K562 (cell line): Measurements from ENCODE around the gene OR52E5. TPM values are rescaled to one million over a fixed set of nuclear protein-coding genes. Genes with fewer than 3 reads are reported as not detected.

ENCODE experiments used
- ATAC-seq: fragments of 200-7000 bp; cut with Tn5 transposase; 3 replicates; pipeline ENCODE4 v1.9.1; 2020; ENCODE audit warnings: moderate library complexity
- BruUV-seq: library from RNA; stranded (reverse); fragments of 400-500 nt; replicated peaks from 2 replicates; lab custom pipeline; 2021; lab: Mats Ljungman, UMichigan
- CTCF ChIA-PET: fragments of 300-600 bp; formaldehyde crosslinking; extraction: SDS; loops from one replicate; lab custom pipeline; 2021; ENCODE audit warnings: low intra/inter-chr PET ratio; lab: Yijun Ruan, JAX
- POLR2A ChIA-PET: fragments of 300-600, 350-650 bp; sonication (Branson Sonifier 250); formaldehyde crosslinking; extraction: SDS; loops from one replicate; lab custom pipeline; 2021; ENCODE audit warnings: antibody characterized with exemption, inconsistent platforms; lab: Yijun Ruan, JAX
- DNase-seq, 4 experiments: peaks; one replicate each; pipeline versions ENCODE4 v3.0.0 to v3.0.0-alpha.2; 2011 to 2018; ENCODE audit warnings: low spot score in 3 of 4, mixed read lengths in 3 of 4; ENCODE audit errors: extremely low read depth in 1 of 4
- FAIRE-seq: peaks from 2 replicates; lab custom pipeline; 2011; peaks lifted over from hg19 to GRCh38; lab: Jason Lieb, UNC
- H2AFZ ChIP-seq: 2 replicates; pipeline ENCODE4 v1.6.0; 2011; ENCODE audit warnings: low read depth, low read length, control low read depth, inconsistent platforms
- H3K27ac ChIP-seq: fragments of 200-600 bp; 3 replicates; pipeline ENCODE4 v1.8.0; 2011; ENCODE audit warnings: low read depth, mild to moderate bottlenecking, control low read depth, inconsistent platforms, low read length, moderate library complexity, mixed read lengths; ENCODE audit errors: extremely low read depth
- H3K27me3 ChIP-seq, 2 experiments: fragments of 300-600 bp in 1 of 2; 2 replicates in 1 of 2; 3 replicates in 1 of 2; pipeline versions ENCODE4 v1.6.0 to v1.8.0; 2011; ENCODE audit warnings: inconsistent platforms in 2 of 2, low read length in 2 of 2, mild to moderate bottlenecking in 1 of 2, mixed read lengths in 1 of 2, moderate library complexity in 1 of 2; ENCODE audit not compliant: control insufficient read depth in 2 of 2, insufficient read depth in 2 of 2
- H3K36me3 ChIP-seq: fragments of 300-600 bp; 3 replicates; pipeline ENCODE4 v1.8.0; 2011; ENCODE audit warnings: mild to moderate bottlenecking, low read length, inconsistent platforms; ENCODE audit not compliant: control insufficient read depth, insufficient read depth
- H3K4me1 ChIP-seq, 2 experiments: fragments of 200-600 bp in 1 of 2; replicated peaks in 1 of 2; 2 replicates in 1 of 2; 3 replicates in 1 of 2; pipeline versions ENCODE4 v1.5.1 to v1.8.0; 2011; ENCODE audit warnings: inconsistent platforms in 2 of 2, low read length in 2 of 2, mild to moderate bottlenecking in 1 of 2, mixed read lengths in 1 of 2, moderate library complexity in 1 of 2; ENCODE audit not compliant: control insufficient read depth in 2 of 2, insufficient read depth in 2 of 2
- H3K4me2 ChIP-seq: 2 replicates; pipeline ENCODE4 v1.6.1; 2011; ENCODE audit warnings: low read length, control low read depth, inconsistent platforms, mixed read lengths; ENCODE audit not compliant: insufficient read depth
- H3K4me3 ChIP-seq: fragments of 200-600 bp; sonication (generic), shearing (Covaris generic); 2 replicates; pipeline ENCODE4 v1.5.1; 2016; ENCODE audit warnings: control low read depth, inconsistent platforms
- H3K79me2 ChIP-seq: fragments of 200-600 bp; 3 replicates; pipeline ENCODE4 v1.8.0; 2011; ENCODE audit warnings: low read length, inconsistent platforms; ENCODE audit not compliant: control insufficient read depth, insufficient read depth
- H3K9ac ChIP-seq, 2 experiments: 2 replicates each; pipeline versions ENCODE4 v1.6.0 to v1.6.1; 2011; ENCODE audit warnings: low read depth in 2 of 2, low read length in 2 of 2, control low read depth in 1 of 2, inconsistent platforms in 1 of 2, mild to moderate bottlenecking in 1 of 2, mixed read lengths in 1 of 2; ENCODE audit not compliant: insufficient read depth in 1 of 2
- H3K9me1 ChIP-seq: one replicate; pipeline ENCODE4 v1.6.0; 2011; ENCODE audit warnings: inconsistent platforms, mild to moderate bottlenecking, low read length, moderate library complexity; ENCODE audit not compliant: control insufficient read depth, insufficient read depth
- H3K9me3 ChIP-seq: replicated peaks from 2 replicates; pipeline ENCODE4 v1.5.1; 2011; ENCODE audit warnings: low read depth, low read length, inconsistent platforms; ENCODE audit not compliant: control insufficient read depth, insufficient read depth
- H4K20me1 ChIP-seq: replicated peaks from 2 replicates; pipeline ENCODE4 v1.6.1; 2011; ENCODE audit warnings: low read length, inconsistent platforms, mixed read lengths; ENCODE audit not compliant: control insufficient read depth, insufficient read depth
- BRD9 ChIP-seq: fragments of 450-650 bp; IDR thresholded peaks from 2 replicates; pipeline ENCODE4 v1.6.1; 2018; ENCODE audit warnings: low read depth; ENCODE audit not compliant: partially characterized antibody
- CBX1 ChIP-seq: sonication (generic); IDR thresholded peaks from 2 replicates; pipeline ENCODE4 v1.6.1; 2016; ENCODE audit warnings: antibody characterized with exemption, low read depth, mild to moderate bottlenecking
- IRF2 ChIP-seq: sonication (generic); formaldehyde crosslinking; IDR thresholded peaks from 2 replicates; pipeline ENCODE4 v1.8.1; 2022; ENCODE audit warnings: mild to moderate bottlenecking, missing genetic modification reagents
- PCBP2 ChIP-seq: fragments of 200-400 bp; formaldehyde crosslinking; IDR thresholded peaks from 2 replicates; pipeline ENCODE4 v1.6.1; 2018; ENCODE audit warnings: low read length, low read depth, mild to moderate bottlenecking, moderate library complexity; ENCODE audit not compliant: poor library complexity, severe bottlenecking
- POLR2A ChIP-seq: fragments of 450-650 bp; conservative IDR thresholded peaks from 2 replicates; pipeline ENCODE4 v1.6.1; 2016
- RCOR1 ChIP-seq, 2 experiments: IDR thresholded peaks; 2 replicates each; pipeline ENCODE4 v1.6.1; 2012; ENCODE audit warnings: low read depth in 2 of 2, low read length in 2 of 2, borderline replicate concordance in 1 of 2, improper control_type of control experiment in 1 of 2
- ZNF232 ChIP-seq: sonication (generic); formaldehyde crosslinking; IDR thresholded peaks from 2 replicates; pipeline ENCODE4 v1.8.0; 2022; ENCODE audit warnings: mild to moderate bottlenecking, missing genetic modification reagents
- ZNF76 ChIP-seq: fragments of 250-450 bp; sonication (Bioruptor Pico); IDR thresholded peaks from 2 replicates; pipeline ENCODE4 v1.4.0; 2020; ENCODE audit warnings: mild to moderate bottlenecking, moderate library complexity, borderline replicate concordance
- WGBS: fragments of 100-300 bp; shearing (Covaris generic); methylation state at CpG from one replicate; pipeline ENCODE4 v1.1.6; 2016; ENCODE audit warnings: low coverage, mixed read lengths; ENCODE audit not compliant: insufficient coverage; ENCODE audit errors: missing lambda C conversion rate; 5-methylcytosine and 5-hydroxymethylcytosine counted together
- in situ Hi-C: fragments of 300-500 bp; cut with MboI; formaldehyde crosslinking; loops from 4 replicates; pipeline ENCODE4 v1.15.0; 2018; ENCODE audit warnings: inconsistent platforms, mixed read lengths
- intact Hi-C: fragments of 100-400 bp; cut with micrococcal nuclease; formaldehyde crosslinking; loops from 2 replicates; pipeline ENCODE4 v1.14.2; 2022
- polyA plus RNA-seq, 8 experiments: library from polyadenylated mRNA; depleted of rRNA in 4 of 8; stranded (reverse) in 5 of 8; unstranded in 3 of 8; fragments of >200 nt; fragmentation: Nextera tagmentation in 2 of 8; fragmentation: Illumina TruSeq in 1 of 8; extraction: Ambion mirVana in 2 of 8; extraction: Trizol in 1 of 8; gene quantifications; 2 replicates each; pipeline versions ENCODE4 v1.2.1 to v1.2.3, GENCODE V29; 2011 to 2014; ENCODE audit warnings: inconsistent platforms in 1 of 8, missing spikeins in 1 of 8
- total RNA-seq, 7 experiments: library from RNA; depleted of rRNA in 6 of 7; stranded (reverse); fragments of >200 nt in 6 of 7; fragmentation: Illumina TruSeq in 2 of 7; extraction: Trizol in 2 of 7; gene quantifications; 2 replicates each; pipeline versions ENCODE4 v1.2.1 to v1.2.3, GENCODE V29; 2011 to 2021; ENCODE audit warnings: low replicate concordance in 1 of 7

Gene OR52E5
- total and polyA plus RNA-seq, 9 of the 15 experiments (the other 6 are each of a cell fraction or from before 2014, with no cell fraction given), result not detected

- in situ Hi-C loops (loop anchor here (10.0 kb wide), 1 partner anchor 283 kb away; no protein-coding TSS in a partner anchor), intact Hi-C loops (no loop called here)
- Histone ChIP-seq H3K9ac (no peak overlapping the region), H3K27me3 (no peaks in the 10 kb centered on the region; a peak in 1 of 5 replicates), H3K79me2 (no peaks in the 10 kb centered on the region), H3K27ac (no peak overlapping the region), H3K9me1 (no peaks in the 10 kb centered on the region), H3K36me3 (no peaks in the 10 kb centered on the region), H3K4me3 (no peak overlapping the region), H2AFZ (no peak overlapping the region), H3K9me3 (no peaks in the 10 kb centered on the region), H4K20me1 (no peaks in the 10 kb centered on the region), H3K4me1 (no peaks in the 10 kb centered on the region), H3K4me2 (no peak overlapping the region)
- POLR2A ChIA-PET, result interaction anchor here (0.6 kb wide), 1 partner anchor 165 kb away, joined by 3 read pairs; no protein-coding TSS in a partner anchor
- BruUV-seq, result no TSS peak
- FAIRE-seq (no peak), ATAC-seq (no peak), DNase-seq (no peak)
- TF ChIP-seq POLR2A (no peak), IRF2 (CRISPR knock-in tag) (no peak), ZNF232 (no peak), PCBP2 (no peak), CBX1 (no peak), BRD9 (no peak), ZNF76 (CRISPR knock-in tag) (no peak), RCOR1 (IDR thresholded peaks at IDR 0.05; ENCODE audit: borderline replicate concordance in 1 of 2, low read depth in 2 of 2, low read length in 2 of 2) (no peak)
- CTCF ChIA-PET, result no interaction called here
- 0% methylated on average over 1 of the region's 1 CpG for WGBS
Measured at GRCh38 chr11:5887661-5888060, 5.3 kb upstream of the OR52E5 start.
